Nephron (organoid): Measurements from ENCODE around the gene FBXO5.

ENCODE experiments used
- H3K27ac Mint-ChIP-seq, 3 experiments: 2 replicates each; pipeline ENCODE4 v1.8.0; 2020; ENCODE audit warnings: mixed read lengths in 3 of 3, mild to moderate bottlenecking in 2 of 3, moderate library complexity in 1 of 3
- H3K27me3 Mint-ChIP-seq: 2 replicates; pipeline ENCODE4 v1.8.0; 2021; ENCODE audit warnings: low read depth, mild to moderate bottlenecking, moderate library complexity, mixed read lengths
- H3K36me3 Mint-ChIP-seq: 2 replicates; pipeline ENCODE4 v1.8.0; 2020; ENCODE audit warnings: low read depth, mixed read lengths
- H3K4me1 Mint-ChIP-seq: 2 replicates; pipeline ENCODE4 v1.8.0; 2020; ENCODE audit warnings: mixed read lengths
- H3K4me3 Mint-ChIP-seq, 3 experiments: 2 replicates each; pipeline ENCODE4 v1.8.0; 2020; ENCODE audit warnings: mild to moderate bottlenecking in 3 of 3, mixed read lengths in 3 of 3, moderate library complexity in 2 of 3
- H3K9me3 Mint-ChIP-seq: 2 replicates; pipeline ENCODE4 v1.8.0; 2020; ENCODE audit warnings: mixed read lengths
- CTCF ChIP-seq, 3 experiments: fragments of 200-600 bp; sonication (generic); IDR thresholded peaks; one replicate each; pipeline ENCODE4 v1.5.0; 2021; ENCODE audit warnings: antibody characterized with exemption in 3 of 3; ENCODE audit not compliant: unreplicated experiment in 3 of 3

The FBXO5 gene

GRCh38 chr6:152952866-152953509 lies 29.9 kb downstream of the FBXO5 start:
- Mint-ChIP-seq H3K27me3 (no peaks in the 10 kb centered on the region), H3K4me1 (no peaks in the 10 kb centered on the region), H3K4me3 (no peak overlapping the region), H3K36me3 (no peaks in the 10 kb centered on the region), H3K9me3 (no peaks in the 10 kb centered on the region), H3K27ac (no peak overlapping the region)
- TF ChIP-seq CTCF (IDR thresholded peaks at IDR 0.05; ENCODE audit: unreplicated experiment in 3 of 3) = peak; percentile 54 to 64 (median 54)

- Mint-ChIP-seq H3K4me3 (no peak overlapping the region), H3K4me1 (no peaks in the 10 kb centered on the region), H3K27me3 (no peaks in the 10 kb centered on the region), H3K36me3 (no peaks in the 10 kb centered on the region), H3K27ac (no peak overlapping the region), H3K9me3 (no peaks in the 10 kb centered on the region)
- no peak for TF ChIP-seq CTCF (IDR thresholded peaks at IDR 0.05; ENCODE audit: unreplicated experiment in 3 of 3)
Measured at GRCh38 chr6:152952045-152952444, 30.8 kb downstream of the FBXO5 start.

GRCh38 chr6:152950240-152950639 lies 32.6 kb downstream of the FBXO5 start:
- no peaks in the 10 kb centered on the region for H3K36me3 Mint-ChIP-seq
- no peak for TF ChIP-seq CTCF (IDR thresholded peaks at IDR 0.05; ENCODE audit: unreplicated experiment in 3 of 3)
- H3K4me1 Mint-ChIP-seq = no peaks in the 10 kb centered on the region
- H3K4me3 Mint-ChIP-seq = no peak overlapping the region
- H3K27ac Mint-ChIP-seq = no peak overlapping the region
- no peaks in the 10 kb centered on the region for H3K9me3 Mint-ChIP-seq
- no peaks in the 10 kb centered on the region for H3K27me3 Mint-ChIP-seq

- Mint-ChIP-seq H3K27ac (no peak overlapping the region), H3K36me3 (no peaks in the 10 kb centered on the region), H3K9me3 (no peaks in the 10 kb centered on the region), H3K27me3 (peaks cover 4% of the 10 kb centered on the region), H3K4me3 (no peak overlapping the region), H3K4me1 (no peaks in the 10 kb centered on the region)
- peak; percentile 58 to 67 (median 64) for TF ChIP-seq CTCF (IDR thresholded peaks at IDR 0.05; ENCODE audit: unreplicated experiment in 3 of 3)
Measured at GRCh38 chr6:152948150-152948768, 34.6 kb downstream of the FBXO5 start.

GRCh38 chr6:152946995-152947394 lies 35.8 kb downstream of the FBXO5 start:
- no peaks in the 10 kb centered on the region for H3K9me3 Mint-ChIP-seq
- H3K27ac Mint-ChIP-seq = no peak overlapping the region
- H3K4me1 Mint-ChIP-seq = no peaks in the 10 kb centered on the region
- no peaks in the 10 kb centered on the region for H3K36me3 Mint-ChIP-seq
- TF ChIP-seq CTCF (IDR thresholded peaks at IDR 0.05; ENCODE audit: unreplicated experiment in 3 of 3) = no peak
- no peak overlapping the region for H3K4me3 Mint-ChIP-seq
- H3K27me3 Mint-ChIP-seq = peaks cover 4% of the 10 kb centered on the region

GRCh38 chr6:152946484-152946883 lies 36.4 kb downstream of the FBXO5 start:
- no peak overlapping the region for H3K27ac Mint-ChIP-seq
- no peak for TF ChIP-seq CTCF (IDR thresholded peaks at IDR 0.05; ENCODE audit: unreplicated experiment in 3 of 3)
- no peaks in the 10 kb centered on the region for H3K9me3 Mint-ChIP-seq
- no peak overlapping the region for H3K4me3 Mint-ChIP-seq
- H3K27me3 Mint-ChIP-seq = peaks cover 4% of the 10 kb centered on the region
- H3K4me1 Mint-ChIP-seq = no peaks in the 10 kb centered on the region
- H3K36me3 Mint-ChIP-seq = no peaks in the 10 kb centered on the region
